Body of pancreas (tissue), 4 donors: ENCODE measurements around the gene DSE.

ENCODE experiments used
- CTCF ChIP-seq, 7 experiments: fragments of 450-650 bp in 4 of 7; fragments of 200-600 bp in 3 of 7; sonication (generic) in 3 of 7; IDR thresholded peaks; one replicate each; pipeline ENCODE4 v1.5.1; 2016 to 2019; ENCODE audit warnings: antibody characterized with exemption in 7 of 7
- POLR2A ChIP-seq, 3 donors: fragments of 450-650 bp; IDR thresholded peaks; one replicate each; pipeline ENCODE4 v1.6.1; 2016; ENCODE audit warnings: antibody characterized with exemption in 3 of 3, mild to moderate bottlenecking in 2 of 3

- TF ChIP-seq POLR2A (IDR thresholded peaks at IDR 0.05) (no peak), CTCF (IDR thresholded peaks at IDR 0.05) (no peak)
Measured at GRCh38 chr6:116447496-116448011, 76.8 kb downstream of the DSE start.
